Measurements from ENCODE around the gene RAD18. TPM values are rescaled to one million over a fixed set of nuclear protein-coding genes. Genes with fewer than 3 reads are reported as not detected.

The RAD18 gene
- total RNA-seq, 1 donor from 2014 or later, result 21.3 TPM

DNA sequence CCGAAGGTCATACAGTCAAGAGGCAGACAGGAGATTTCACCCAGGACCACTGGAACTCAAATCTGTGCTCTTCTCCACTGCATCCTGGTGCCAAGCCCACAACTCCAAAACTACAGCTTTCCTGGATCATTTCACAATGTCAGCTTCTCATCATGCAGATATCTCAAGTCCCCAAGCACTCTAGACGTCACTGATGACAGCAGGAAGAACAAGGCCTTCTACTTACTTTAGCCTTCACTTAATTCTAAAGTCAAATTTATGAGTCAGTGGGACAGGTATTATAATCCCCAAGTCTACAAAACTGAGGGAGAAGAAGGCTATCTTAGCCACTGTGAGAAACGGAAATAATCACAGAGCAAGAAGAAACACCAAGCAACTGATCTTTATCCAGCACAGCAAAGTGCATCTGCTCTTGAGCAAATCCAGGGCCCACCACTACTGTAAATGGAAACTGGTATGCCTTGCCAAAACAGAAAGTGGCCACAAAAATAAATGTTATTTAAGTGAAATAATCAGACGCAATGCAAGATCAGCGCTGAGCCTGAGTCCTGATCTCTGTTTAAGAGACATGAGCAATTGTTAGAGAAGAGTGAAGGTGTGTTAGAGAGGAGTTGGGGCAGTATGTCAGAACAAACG, 928 bp downstream of the RAD18 start:
- TF ChIP-seq, protein P1, sequence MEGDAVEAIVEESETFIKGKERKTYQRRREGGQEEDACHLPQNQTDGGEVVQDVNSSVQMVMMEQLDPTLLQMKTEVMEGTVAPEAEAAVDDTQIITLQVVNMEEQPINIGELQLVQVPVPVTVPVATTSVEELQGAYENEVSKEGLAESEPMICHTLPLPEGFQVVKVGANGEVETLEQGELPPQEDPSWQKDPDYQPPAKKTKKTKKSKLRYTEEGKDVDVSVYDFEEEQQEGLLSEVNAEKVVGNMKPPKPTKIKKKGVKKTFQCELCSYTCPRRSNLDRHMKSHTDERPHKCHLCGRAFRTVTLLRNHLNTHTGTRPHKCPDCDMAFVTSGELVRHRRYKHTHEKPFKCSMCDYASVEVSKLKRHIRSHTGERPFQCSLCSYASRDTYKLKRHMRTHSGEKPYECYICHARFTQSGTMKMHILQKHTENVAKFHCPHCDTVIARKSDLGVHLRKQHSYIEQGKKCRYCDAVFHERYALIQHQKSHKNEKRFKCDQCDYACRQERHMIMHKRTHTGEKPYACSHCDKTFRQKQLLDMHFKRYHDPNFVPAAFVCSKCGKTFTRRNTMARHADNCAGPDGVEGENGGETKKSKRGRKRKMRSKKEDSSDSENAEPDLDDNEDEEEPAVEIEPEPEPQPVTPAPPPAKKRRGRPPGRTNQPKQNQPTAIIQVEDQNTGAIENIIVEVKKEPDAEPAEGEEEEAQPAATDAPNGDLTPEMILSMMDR (conservative IDR thresholded peaks at IDR 0.05), result no peak
- H3K4me1 Mint-ChIP-seq (ENCODE audit: unreplicated experiment), result peaks cover 36% of the 10 kb centered on the region
- H3K27ac Mint-ChIP-seq, result peak overlapping the region; percentile 97
- no peak for DNase-seq (ENCODE audit: extremely low spot score, unreplicated experiment)
- no peaks in the 10 kb centered on the region for H3K9me3 Mint-ChIP-seq
- H3K36me3 Mint-ChIP-seq, result peaks cover 9% of the 10 kb centered on the region
- peak overlapping the region; percentile 91 for H3K4me3 Mint-ChIP-seq
- H3K27me3 Mint-ChIP-seq, result no peaks in the 10 kb centered on the region

DNA sequence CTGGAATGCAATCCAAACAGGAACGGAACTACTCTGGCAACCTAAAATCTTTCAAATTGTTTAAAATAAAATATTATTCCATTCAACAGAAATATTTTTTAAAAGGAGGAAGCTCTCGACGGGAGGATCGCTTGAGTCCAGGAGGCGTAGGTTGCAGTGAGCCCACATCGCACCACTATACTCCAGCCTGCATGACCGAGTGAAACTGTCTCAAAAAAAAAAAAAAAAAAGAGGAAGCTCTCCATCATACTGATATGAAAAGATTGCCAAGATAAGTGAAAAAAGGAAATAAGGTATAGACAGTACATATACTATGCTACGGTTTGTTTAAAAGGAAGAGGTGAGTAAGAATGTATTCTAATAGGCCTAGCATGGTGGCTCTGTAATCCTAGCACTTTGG, 3.6 kb downstream of the RAD18 start:
- DNase-seq (ENCODE audit: extremely low spot score, unreplicated experiment), result no peak
- Mint-ChIP-seq H3K4me1 (ENCODE audit: unreplicated experiment) (peaks cover 37% of the 10 kb centered on the region), H3K36me3 (peaks cover 13% of the 10 kb centered on the region), H3K9me3 (no peaks in the 10 kb centered on the region), H3K27ac (peak overlapping the region; percentile 62), H3K27me3 (no peaks in the 10 kb centered on the region), H3K4me3 (peak overlapping the region; percentile 44)
- TF ChIP-seq, protein P1 (conservative IDR thresholded peaks at IDR 0.05), result no peak

DNA sequence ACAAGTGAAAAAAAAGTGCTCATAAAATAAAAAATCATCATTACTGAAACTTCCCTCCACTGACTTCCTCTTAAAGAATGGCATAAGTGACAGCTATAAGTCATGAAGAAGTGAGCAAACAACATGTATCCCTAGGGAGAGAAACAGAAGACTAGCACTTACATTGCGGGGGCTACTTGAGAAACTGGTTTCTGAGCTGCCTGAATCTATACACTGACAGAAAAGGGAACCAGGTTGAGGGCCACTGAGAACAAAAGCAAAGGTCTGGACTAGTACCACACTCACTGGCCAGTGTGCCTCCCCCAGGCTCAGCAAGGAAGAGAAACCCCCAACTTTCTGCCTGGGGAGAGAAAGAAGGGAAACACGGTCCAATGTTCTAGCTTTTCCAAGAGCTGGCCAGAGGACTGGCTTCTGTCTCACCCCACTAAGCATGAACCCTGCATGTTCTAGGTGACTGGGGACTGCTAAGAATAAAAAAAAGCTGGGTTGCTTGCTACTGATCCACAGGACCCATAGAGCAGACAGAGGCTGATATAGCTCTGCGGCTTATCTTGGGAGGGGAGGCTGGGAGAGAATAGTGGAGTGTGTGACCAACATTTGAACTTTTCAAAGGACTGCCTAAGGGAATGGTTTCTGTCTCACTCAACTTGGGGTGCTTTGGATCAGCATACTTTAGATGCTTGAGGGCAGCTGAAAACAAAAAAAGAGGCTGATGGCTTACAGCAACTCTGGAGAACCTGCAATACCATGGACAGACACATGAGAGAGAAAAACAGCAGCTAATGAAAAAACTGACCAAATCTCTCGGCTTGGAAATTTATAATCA, 8.1 kb downstream of the RAD18 start:
- Mint-ChIP-seq H3K4me3 (peak overlapping the region; percentile 9), H3K4me1 (ENCODE audit: unreplicated experiment) (peaks cover 18% of the 10 kb centered on the region), H3K36me3 (peaks cover 13% of the 10 kb centered on the region), H3K27me3 (no peaks in the 10 kb centered on the region), H3K27ac (peak overlapping the region; percentile 62), H3K9me3 (no peaks in the 10 kb centered on the region)
- no peak for DNase-seq (ENCODE audit: extremely low spot score, unreplicated experiment)
- TF ChIP-seq, protein P1 (conservative IDR thresholded peaks at IDR 0.05), result peak; percentile 44

DNA sequence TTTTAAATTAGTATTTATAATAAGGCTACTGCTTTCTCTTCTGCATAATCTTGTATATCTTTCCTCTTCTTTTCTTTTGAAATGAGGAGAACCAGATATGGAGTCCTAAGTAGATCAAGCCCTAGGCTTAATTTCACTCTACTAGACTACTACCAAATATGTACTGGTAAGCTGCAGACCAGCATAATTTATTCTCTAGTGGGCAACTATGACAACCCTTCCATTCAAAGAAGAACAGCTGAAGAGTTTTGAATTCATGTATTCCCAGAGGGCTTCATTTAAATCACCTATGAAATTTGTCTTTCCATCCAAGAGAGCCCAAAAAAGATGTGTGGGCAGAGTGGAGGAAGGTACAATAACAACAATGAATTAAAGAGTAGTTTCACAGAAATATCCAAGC, 10.0 kb downstream of the RAD18 start:
- TF ChIP-seq, protein P1 (conservative IDR thresholded peaks at IDR 0.05), result no peak
- Mint-ChIP-seq H3K36me3 (peaks cover 5% of the 10 kb centered on the region), H3K27me3 (no peaks in the 10 kb centered on the region), H3K9me3 (no peaks in the 10 kb centered on the region), H3K27ac (no peak overlapping the region), H3K4me3 (no peak overlapping the region), H3K4me1 (ENCODE audit: unreplicated experiment) (peaks cover 18% of the 10 kb centered on the region)
- DNase-seq (ENCODE audit: extremely low spot score, unreplicated experiment), result no peak

DNA sequence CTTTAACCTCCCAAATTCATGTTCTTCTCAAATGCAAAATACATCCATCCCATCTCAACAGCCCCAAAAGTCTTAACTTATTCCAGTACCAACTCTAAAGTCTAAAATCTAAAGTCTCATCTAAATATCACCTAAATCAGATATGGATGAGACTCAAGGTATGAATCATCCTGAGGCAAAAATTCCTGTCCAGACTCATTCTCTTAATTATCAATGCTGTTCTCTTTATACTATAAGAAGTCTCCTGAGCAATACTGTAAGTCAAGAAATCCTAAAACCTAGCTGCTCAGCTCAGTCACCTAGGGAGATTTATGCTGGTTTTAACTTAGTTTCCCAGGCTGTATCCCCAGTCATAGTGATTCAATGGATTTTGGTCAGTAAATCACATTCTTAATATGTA, 11.1 kb downstream of the RAD18 start:
- Mint-ChIP-seq H3K27me3 (no peaks in the 10 kb centered on the region), H3K4me3 (no peak overlapping the region), H3K27ac (no peak overlapping the region), H3K4me1 (ENCODE audit: unreplicated experiment) (peaks cover 18% of the 10 kb centered on the region), H3K36me3 (peaks cover 5% of the 10 kb centered on the region), H3K9me3 (no peaks in the 10 kb centered on the region)
- DNase-seq (ENCODE audit: extremely low spot score, unreplicated experiment), result no peak
- TF ChIP-seq, protein P1 (conservative IDR thresholded peaks at IDR 0.05), result no peak
